SK-N-MC (cell line): ENCODE measurements around the gene GPX3.

Experiments
- DNase-seq: peaks from one replicate; pipeline ENCODE4 v3.0.0-alpha.2; 2011; ENCODE audit warnings: low read depth, low spot score
- H3K27ac ChIP-seq: fragments of 200-600 bp; sonication (generic); 2 replicates; pipeline ENCODE4 v1.5.1; 2016; ENCODE audit warnings: mixed run types
- H3K36me3 ChIP-seq: fragments of 200-600 bp; sonication (generic); 2 replicates; pipeline ENCODE4 v1.6.1; 2017; ENCODE audit warnings: antibody characterized with exemption, low read length, mixed read lengths; ENCODE audit not compliant: insufficient read depth
- H3K4me3 ChIP-seq: fragments of 200-600 bp; sonication (generic); 2 replicates; pipeline ENCODE4 v1.5.1; 2016
- H3K9ac ChIP-seq: fragments of 200-600 bp; sonication (generic); 2 replicates; pipeline ENCODE4 v1.8.0; 2017; ENCODE audit warnings: mixed run types, mixed read lengths; ENCODE audit not compliant: insufficient read length
- H3K9me3 ChIP-seq: fragments of 200-600 bp; sonication (generic); 2 replicates; pipeline ENCODE4 v1.6.1; 2017; ENCODE audit warnings: low read depth, mild to moderate bottlenecking, antibody characterized with exemption, low read length, moderate library complexity, mixed read lengths
- EZH2 ChIP-seq: fragments of 200-600 bp; sonication (generic); IDR thresholded peaks from one replicate; pipeline ENCODE4 v1.6.1; 2017; ENCODE audit warnings: antibody characterized with exemption
- FOXP2 ChIP-seq: optimal IDR thresholded peaks from 2 replicates; pipeline ENCODE3; 2011; ENCODE audit warnings: mild to moderate bottlenecking, moderate library complexity; ENCODE audit not compliant: insufficient read depth; ENCODE audit errors: extremely low read length, control extremely low read depth
- POLR2AphosphoS5 ChIP-seq: IDR thresholded peaks from 2 replicates; pipeline ENCODE4 v1.6.1; 2012; ENCODE audit warnings: mild to moderate bottlenecking, low read depth, low read length, borderline replicate concordance

Gene GPX3

DNA sequence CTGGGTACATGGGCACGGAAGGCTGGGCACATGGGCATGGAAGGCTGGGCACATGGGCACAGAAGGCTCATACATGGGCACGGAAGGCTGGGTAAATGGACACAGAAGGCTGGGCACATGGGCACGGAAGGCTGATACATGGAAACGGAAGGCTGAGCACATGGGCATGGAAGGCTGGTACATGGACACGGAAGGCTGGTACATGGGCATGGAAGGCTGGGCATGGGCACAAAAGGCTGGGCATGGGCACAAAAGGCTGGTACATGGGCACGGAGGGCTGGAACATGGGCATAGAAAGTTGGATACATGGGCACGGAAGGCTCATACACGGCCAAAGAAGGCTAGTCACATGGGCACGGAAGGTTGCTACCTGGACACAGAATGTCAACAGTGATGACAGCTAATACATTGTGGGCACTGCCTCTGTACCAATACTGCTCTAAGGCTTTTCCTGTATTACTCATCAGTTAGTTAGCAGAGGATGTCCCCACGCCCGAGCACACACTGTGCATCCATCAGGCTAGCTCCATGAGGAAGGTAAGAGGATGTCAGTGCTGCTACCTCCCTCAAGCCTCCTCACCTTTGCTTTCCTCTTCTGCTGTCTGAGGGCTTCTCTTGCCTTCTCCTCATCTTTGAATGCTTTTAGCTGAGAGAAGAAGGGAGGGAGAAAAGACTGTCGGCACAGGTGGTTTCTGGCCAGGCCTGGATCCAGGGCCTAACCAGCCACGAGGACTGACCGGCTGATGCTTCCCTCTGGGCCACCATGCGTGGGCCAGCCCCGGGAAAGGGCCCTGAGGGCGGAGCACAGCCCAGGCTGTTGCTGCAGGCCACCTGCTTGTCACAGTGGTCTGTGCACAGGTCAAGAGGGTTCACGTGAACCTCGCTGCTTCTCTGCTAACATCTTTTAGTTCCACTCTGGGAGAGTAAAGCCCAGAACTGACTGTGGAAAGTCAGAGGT is 14.3 kb downstream of the GPX3 start:
- no peak for DNase-seq
- no peaks in the 10 kb centered on the region; the same call in 1 of the 2 replicates for H3K36me3 ChIP-seq
- TF ChIP-seq POLR2AphosphoS5 = no peak
- TF ChIP-seq FOXP2 = no peak
- no peak for TF ChIP-seq EZH2

GRCh38 chr5:151036556-151036955 is 16.2 kb downstream of the GPX3 start:
- Histone ChIP-seq H3K36me3 (no peaks in the 10 kb centered on the region; the same call in 1 of the 2 replicates), H3K4me3 (no peak overlapping the region), H3K9me3 (no peaks in the 10 kb centered on the region), H3K9ac (no peak overlapping the region), H3K27ac (no peak overlapping the region)
- TF ChIP-seq POLR2AphosphoS5 = no peak
- no peak for DNase-seq

More for the DNA sequence above, 14.3 kb downstream of the GPX3 start:
- H3K9ac ChIP-seq = no peak overlapping the region
- no peaks in the 10 kb centered on the region for H3K9me3 ChIP-seq
- H3K27ac ChIP-seq = no peak overlapping the region
- H3K4me3 ChIP-seq = no peak overlapping the region

- Histone ChIP-seq H3K36me3 (no peaks in the 10 kb centered on the region; the same call in 1 of the 2 replicates), H3K9me3 (no peaks in the 10 kb centered on the region), H3K9ac (no peak overlapping the region), H3K27ac (no peak overlapping the region), H3K4me3 (no peak overlapping the region)
- TF ChIP-seq POLR2AphosphoS5 (no peak), EZH2 (no peak), FOXP2 (no peak)
- no peak for DNase-seq
Measured at GRCh38 chr5:151037561-151038411, 17.4 kb downstream of the GPX3 start.

GRCh38 chr5:151038412-151038745 is 18.0 kb downstream of the GPX3 start:
- Histone ChIP-seq H3K36me3 (no peaks in the 10 kb centered on the region; the same call in 1 of the 2 replicates), H3K9me3 (no peaks in the 10 kb centered on the region), H3K4me3 (no peak overlapping the region), H3K9ac (no peak overlapping the region), H3K27ac (no peak overlapping the region)
- no peak for DNase-seq
- TF ChIP-seq FOXP2 = no peak
- TF ChIP-seq POLR2AphosphoS5 = no peak
- no peak for TF ChIP-seq EZH2

DNA sequence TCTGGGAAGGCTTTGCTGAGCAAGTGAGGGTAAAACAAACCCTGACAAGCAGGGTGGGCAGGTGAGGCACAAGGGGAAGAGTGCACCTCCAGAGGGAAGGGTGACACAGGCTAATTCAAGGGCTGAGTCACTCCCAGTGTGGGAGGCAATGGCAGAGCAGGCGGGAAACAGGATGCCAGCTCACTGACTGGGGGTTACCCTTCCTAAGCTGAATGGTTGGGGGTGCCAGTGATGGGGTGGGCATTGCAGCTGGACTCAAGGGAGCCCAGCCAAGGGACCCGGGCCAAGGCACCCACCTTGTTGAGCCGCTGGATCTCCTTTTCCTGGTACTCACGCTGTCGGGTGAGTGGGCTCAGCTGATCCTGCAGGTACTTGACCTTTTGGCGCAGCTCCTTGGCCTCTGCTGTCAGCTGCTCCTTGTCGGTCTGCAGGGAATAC is 18.4 kb downstream of the GPX3 start:
- no peak overlapping the region for H3K27ac ChIP-seq
- H3K4me3 ChIP-seq = no peak overlapping the region
- no peak for DNase-seq
- no peaks in the 10 kb centered on the region for H3K9me3 ChIP-seq
- no peak overlapping the region for H3K9ac ChIP-seq
- TF ChIP-seq EZH2 (no peak), POLR2AphosphoS5 (no peak), FOXP2 (no peak)
- no peaks in the 10 kb centered on the region; the same call in 1 of the 2 replicates for H3K36me3 ChIP-seq

DNA sequence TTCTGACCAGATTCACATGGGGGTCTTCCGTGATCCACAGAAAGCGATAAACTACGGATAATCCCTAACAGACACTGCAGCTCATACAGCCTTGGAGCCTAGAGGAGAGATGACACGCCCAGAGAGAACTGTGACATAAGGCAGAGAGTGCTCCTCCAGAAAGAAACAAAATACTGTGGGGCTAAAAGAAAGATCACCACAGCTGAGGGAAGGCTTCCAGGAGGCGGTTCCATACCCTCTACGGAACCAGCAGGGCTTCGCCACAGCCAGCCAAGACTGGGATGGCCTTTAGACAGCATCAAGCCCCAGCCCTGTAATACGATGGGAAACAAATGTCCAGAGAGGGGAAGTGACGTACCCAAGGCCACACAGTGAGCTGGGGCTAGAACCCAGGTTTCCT is 19.3 kb downstream of the GPX3 start:
- H3K9ac ChIP-seq = no peak overlapping the region
- H3K9me3 ChIP-seq = no peaks in the 10 kb centered on the region
- no peak for DNase-seq
- H3K27ac ChIP-seq = no peak overlapping the region
- TF ChIP-seq POLR2AphosphoS5 = no peak
- no peak for TF ChIP-seq EZH2
- TF ChIP-seq FOXP2 = no peak
- no peak overlapping the region for H3K4me3 ChIP-seq
- H3K36me3 ChIP-seq = no peaks in the 10 kb centered on the region; the same call in 1 of the 2 replicates

- H3K9ac ChIP-seq = no peak overlapping the region
- H3K27ac ChIP-seq = no peak overlapping the region
- no peaks in the 10 kb centered on the region; the same call in 1 of the 2 replicates for H3K36me3 ChIP-seq
- no peak overlapping the region for H3K4me3 ChIP-seq
- no peak for TF ChIP-seq FOXP2
- no peak for TF ChIP-seq EZH2
- TF ChIP-seq POLR2AphosphoS5 = no peak
- DNase-seq = no peak
- no peaks in the 10 kb centered on the region for H3K9me3 ChIP-seq
Measured at GRCh38 chr5:151040211-151040747, 19.9 kb downstream of the GPX3 start.

GRCh38 chr5:151041577-151042268 is 21.3 kb downstream of the GPX3 start:
- TF ChIP-seq FOXP2 (no peak), EZH2 (no peak)
- Histone ChIP-seq H3K27ac (no peak overlapping the region), H3K4me3 (no peak overlapping the region), H3K9me3 (no peaks in the 10 kb centered on the region), H3K9ac (no peak overlapping the region), H3K36me3 (no peaks in the 10 kb centered on the region; the same call in 1 of the 2 replicates)
- DNase-seq = no peak
